HG02981 (cell line): ENCODE results near the gene MAN1A1.
"Not testable (repeated sequence)": the region's sequence is repeated elsewhere in the genome, so short reads cannot be mapped to it uniquely, and the experiment has no call there.

Experiments used
- ATAC-seq: cut with Tn5 transposase; IDR thresholded peaks from one replicate; pipeline ENCODE4 v1.9.1; 2021; ENCODE audit warnings: mild to moderate bottlenecking, moderate library complexity; ENCODE audit not compliant: unreplicated experiment

Gene MAN1A1

GRCh38 chr6:119174085-119174445 lies 175.5 kb downstream of the MAN1A1 start:
- no peak for ATAC-seq

- no peak for ATAC-seq
Observed at GRCh38 chr6:119173249-119174084, 176.1 kb downstream of the MAN1A1 start.

GRCh38 chr6:119172824-119173223 lies 176.7 kb downstream of the MAN1A1 start:
- no peak for ATAC-seq

GRCh38 chr6:119171864-119172588 lies 177.5 kb downstream of the MAN1A1 start:
- ATAC-seq: no peak

GRCh38 chr6:119171088-119171841 lies 178.3 kb downstream of the MAN1A1 start:
- no peak for ATAC-seq

GRCh38 chr6:119170447-119171087 lies 179.0 kb downstream of the MAN1A1 start:
- ATAC-seq: no peak

GRCh38 chr6:119170103-119170446 lies 179.5 kb downstream of the MAN1A1 start:
- ATAC-seq: no peak

- ATAC-seq: not testable (repeated sequence)
Observed at GRCh38 chr6:119169355-119169754, 180.2 kb downstream of the MAN1A1 start.

GRCh38 chr6:119166024-119166784 lies 183.4 kb downstream of the MAN1A1 start:
- ATAC-seq: no peak

GRCh38 chr6:119163006-119163405 lies 186.6 kb downstream of the MAN1A1 start:
- ATAC-seq: no peak

GRCh38 chr6:119162134-119162775 lies 187.3 kb downstream of the MAN1A1 start:
- ATAC-seq: no peak

- ATAC-seq: no peak
Observed at GRCh38 chr6:119161438-119161837, 188.1 kb downstream of the MAN1A1 start.

- no peak for ATAC-seq
Observed at GRCh38 chr6:119160911-119161310, 188.7 kb downstream of the MAN1A1 start.

- no peak for ATAC-seq
Observed at GRCh38 chr6:119158057-119158848, 191.3 kb downstream of the MAN1A1 start.

GRCh38 chr6:119157506-119157815 lies 192.1 kb downstream of the MAN1A1 start:
- ATAC-seq: no peak

GRCh38 chr6:119156757-119157505 lies 192.6 kb downstream of the MAN1A1 start:
- ATAC-seq: no peak

GRCh38 chr6:119156082-119156481 lies 193.5 kb downstream of the MAN1A1 start:
- not testable (repeated sequence) for ATAC-seq

GRCh38 chr6:119152187-119152586 lies 197.4 kb downstream of the MAN1A1 start:
- ATAC-seq: no peak
